H9 (cell line): ENCODE data around the gene TARM1. TPM values are rescaled to one million over a fixed set of nuclear protein-coding genes. Genes with fewer than 3 reads are reported as not detected.

ENCODE experiments used
- DNase-seq: peaks from one replicate; pipeline ENCODE4 v3.0.0-alpha.2; 2017
- H2AFZ ChIP-seq: one replicate; pipeline ENCODE4 v1.6.1; 2013; ENCODE audit warnings: mild to moderate bottlenecking, low read length, control low read depth, moderate library complexity
- H2AK5ac ChIP-seq: 2 replicates; pipeline ENCODE4 v1.6.1; 2013; ENCODE audit warnings: low read length, control low read depth, mixed read lengths; ENCODE audit not compliant: insufficient read length
- H2BK120ac ChIP-seq: one replicate; pipeline ENCODE4 v1.6.1; 2013; ENCODE audit warnings: low read depth, mild to moderate bottlenecking, low read length, control low read depth, inconsistent platforms; ENCODE audit not compliant: poor library complexity, severe bottlenecking
- H2BK12ac ChIP-seq: 2 replicates; pipeline ENCODE4 v1.6.1; 2013; ENCODE audit warnings: low read length, control low read depth, mixed read lengths, low read depth; ENCODE audit not compliant: insufficient read length
- H2BK15ac ChIP-seq: 2 replicates; pipeline ENCODE4 v1.6.1; 2013; ENCODE audit warnings: low read depth, low read length, control low read depth
- H2BK20ac ChIP-seq: one replicate; pipeline ENCODE4 v1.6.1; 2013; ENCODE audit warnings: low read depth, mild to moderate bottlenecking, low read length, control low read depth, inconsistent platforms; ENCODE audit not compliant: poor library complexity, severe bottlenecking
- H2BK5ac ChIP-seq: 2 replicates; pipeline ENCODE4 v1.6.1; 2013; ENCODE audit warnings: low read length, control low read depth, mixed read lengths; ENCODE audit not compliant: insufficient read length
- H3K14ac ChIP-seq: 2 replicates; pipeline ENCODE4 v1.6.1; 2013; ENCODE audit warnings: low read length, control low read depth; ENCODE audit not compliant: insufficient read depth
- H3K18ac ChIP-seq: 2 replicates; pipeline ENCODE4 v1.6.1; 2013; ENCODE audit warnings: low read depth, mild to moderate bottlenecking, mixed read lengths, low read length, control low read depth; ENCODE audit not compliant: insufficient read length
- H3K23ac ChIP-seq: 2 replicates; pipeline ENCODE4 v1.6.1; 2013; ENCODE audit warnings: low read length, control low read depth, mixed read lengths, low read depth; ENCODE audit not compliant: insufficient read length
- H3K23me2 ChIP-seq: 2 replicates; pipeline ENCODE4 v1.6.1; 2013; ENCODE audit warnings: low read depth, mild to moderate bottlenecking, mixed read lengths, low read length, control low read depth; ENCODE audit not compliant: insufficient read length, poor library complexity, severe bottlenecking
- H3K27ac ChIP-seq: 2 replicates; pipeline ENCODE4 v1.5.1; 2013; ENCODE audit warnings: low read length, control low read depth, mixed read lengths, low read depth; ENCODE audit not compliant: insufficient read length
- H3K27me3 ChIP-seq: 2 replicates; pipeline ENCODE4 v1.6.1; 2013; ENCODE audit warnings: low read length, control low read depth, inconsistent platforms; ENCODE audit not compliant: insufficient read depth
- H3K4ac ChIP-seq: 2 replicates; pipeline ENCODE4 v1.6.1; 2013; ENCODE audit warnings: low read depth, mild to moderate bottlenecking, control low read depth, inconsistent platforms, low read length, moderate library complexity
- H3K4me1 ChIP-seq: 2 replicates; pipeline ENCODE4 v1.6.1; 2013; ENCODE audit warnings: low read length, control low read depth, inconsistent platforms; ENCODE audit not compliant: insufficient read depth
- H3K4me2 ChIP-seq: 2 replicates; pipeline ENCODE4 v1.6.1; 2013; ENCODE audit warnings: low read length, control low read depth, mixed read lengths; ENCODE audit not compliant: insufficient read length, insufficient read depth
- H3K56ac ChIP-seq: 2 replicates; pipeline ENCODE4 v1.6.1; 2013; ENCODE audit warnings: low read depth, mild to moderate bottlenecking, mixed read lengths, low read length, control low read depth; ENCODE audit not compliant: insufficient read length
- H3K79me1 ChIP-seq: 2 replicates; pipeline ENCODE4 v1.6.1; 2013; ENCODE audit warnings: low read depth, mild to moderate bottlenecking, moderate library complexity, low read length, control low read depth, inconsistent platforms; ENCODE audit not compliant: insufficient read depth, poor library complexity, severe bottlenecking
- H3K79me2 ChIP-seq: 2 replicates; pipeline ENCODE4 v1.6.1; 2013; ENCODE audit warnings: low read length, control low read depth, inconsistent platforms; ENCODE audit not compliant: insufficient read depth
- H3K9ac ChIP-seq: 2 replicates; pipeline ENCODE4 v1.6.1; 2013; ENCODE audit warnings: low read length, control low read depth, mixed read lengths; ENCODE audit not compliant: insufficient read length; ENCODE audit errors: extremely low read depth
- H3K9me3 ChIP-seq: one replicate; pipeline ENCODE4 v1.6.1; 2013; ENCODE audit warnings: low read depth, low read length, inconsistent platforms; ENCODE audit not compliant: control insufficient read depth
- H3T11ph ChIP-seq: one replicate; pipeline ENCODE4 v1.6.1; 2013; ENCODE audit warnings: mild to moderate bottlenecking, low read length, control low read depth, inconsistent platforms
- H4K20me1 ChIP-seq: one replicate; pipeline ENCODE4 v1.6.1; 2013; ENCODE audit not compliant: control insufficient read depth, insufficient read length, insufficient read depth
- H4K5ac ChIP-seq: 2 replicates; pipeline ENCODE4 v1.6.1; 2013; ENCODE audit warnings: low read depth, mild to moderate bottlenecking, mixed read lengths, low read length, control low read depth; ENCODE audit not compliant: insufficient read length
- H4K8ac ChIP-seq: replicated peaks from 2 replicates; pipeline ENCODE4 v1.6.1; 2013; ENCODE audit warnings: low read length, control low read depth, mixed read lengths, low read depth; ENCODE audit not compliant: insufficient read length
- H4K91ac ChIP-seq: 2 replicates; pipeline ENCODE4 v1.6.1; 2013; ENCODE audit warnings: low read depth, mild to moderate bottlenecking, moderate library complexity, mixed read lengths, low read length, control low read depth; ENCODE audit not compliant: insufficient read length
- H3K27ac Mint-ChIP-seq, 3 experiments: 2 replicates in 2 of 3; 3 replicates in 1 of 3; pipeline ENCODE4 v1.8.0; 2020 to 2021; ENCODE audit warnings: mixed read lengths in 3 of 3, mild to moderate bottlenecking in 1 of 3, moderate library complexity in 1 of 3
- H3K27me3 Mint-ChIP-seq: 2 replicates; pipeline ENCODE4 v1.8.0; 2021; ENCODE audit warnings: low read depth, mild to moderate bottlenecking, moderate library complexity, mixed read lengths
- H3K36me3 Mint-ChIP-seq, 3 experiments: 2 replicates in 2 of 3; 3 replicates in 1 of 3; pipeline ENCODE4 v1.8.0; 2020 to 2021; ENCODE audit warnings: low read depth in 3 of 3, mixed read lengths in 3 of 3; ENCODE audit not compliant: insufficient read depth in 1 of 3
- H3K4me1 Mint-ChIP-seq, 2 experiments: 2 replicates each; pipeline ENCODE4 v1.8.0; 2020; ENCODE audit warnings: mixed read lengths in 2 of 2
- H3K4me3 Mint-ChIP-seq, 2 experiments: 2 replicates in 1 of 2; 3 replicates in 1 of 2; pipeline ENCODE4 v1.8.0; 2020 to 2021; ENCODE audit warnings: mild to moderate bottlenecking in 2 of 2, mixed read lengths in 2 of 2, moderate library complexity in 1 of 2
- H3K9me3 Mint-ChIP-seq, 2 experiments: 2 replicates in 1 of 2; 3 replicates in 1 of 2; pipeline ENCODE4 v1.8.0; 2020; ENCODE audit warnings: mild to moderate bottlenecking in 2 of 2, mixed read lengths in 2 of 2, moderate library complexity in 1 of 2
- CTCF ChIP-seq: fragments of 200-600 bp; sonication (generic); conservative IDR thresholded peaks from 3 replicates; pipeline ENCODE4 v1.8.0; 2021; ENCODE audit warnings: antibody characterized with exemption, mild to moderate bottlenecking
- WGBS: extraction: QIAGEN DNeasy Blood & Tissue Kit; methylation state at CpG from one replicate; pipeline ENCODE4 v1.1.7; 2013; ENCODE audit warnings: missing lambda C conversion rate, low lambda C conversion rate, mixed read lengths; ENCODE audit not compliant: insufficient read length; ENCODE audit errors: extremely low coverage; 5-methylcytosine and 5-hydroxymethylcytosine counted together
- total RNA-seq: library from RNA; stranded (reverse); gene quantifications from 2 replicates; pipeline ENCODE4 v1.2.1, GENCODE V29; 2021

Gene TARM1
- total RNA-seq, 1 experiment from 2014 or later = not detected

DNA sequence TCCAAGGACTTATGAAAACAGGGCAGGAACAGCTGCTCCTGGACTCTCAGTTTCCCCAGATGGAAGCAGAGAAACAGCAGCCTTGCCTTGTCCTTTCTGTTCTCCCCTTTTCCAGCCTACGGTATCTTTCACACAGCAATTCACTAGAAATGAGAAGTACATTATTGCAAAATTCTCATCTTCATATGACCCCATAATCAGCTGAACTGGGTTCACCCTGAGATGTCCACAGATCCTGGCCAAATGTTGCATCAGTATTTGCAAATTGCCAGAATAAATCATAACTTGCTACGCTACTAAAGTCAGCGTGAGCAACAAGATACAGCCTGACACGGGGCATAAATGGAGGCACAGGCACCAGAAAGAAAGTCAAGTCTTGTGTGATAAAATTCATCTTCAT lies 33.5 kb downstream of the TARM1 start:
- Histone ChIP-seq H3K18ac (no peak overlapping the region), H2BK12ac (no peak overlapping the region), H3K14ac (no peak overlapping the region), H3K4ac (no peak overlapping the region), H4K5ac (no peak overlapping the region), H4K20me1 (no peaks in the 10 kb centered on the region), H3K27ac (no peak overlapping the region), H3K79me1 (no peaks in the 10 kb centered on the region), H3T11ph (no peak overlapping the region), H3K23me2 (no peaks in the 10 kb centered on the region), H3K56ac (no peak overlapping the region), H3K4me2 (no peak overlapping the region), H2BK15ac (no peak overlapping the region), H2BK5ac (no peak overlapping the region), H3K4me1 (no peaks in the 10 kb centered on the region), H4K8ac (no peak overlapping the region), H4K91ac (no peak overlapping the region), H3K27me3 (no peaks in the 10 kb centered on the region), H2AFZ (no peak overlapping the region), H2BK20ac (no peak overlapping the region), H2AK5ac (no peak overlapping the region), H3K23ac (no peak overlapping the region), H3K79me2 (no peaks in the 10 kb centered on the region), H2BK120ac (no peak overlapping the region), H3K9ac (no peak overlapping the region), H3K9me3 (no peaks in the 10 kb centered on the region)
- no peak for DNase-seq
- no peak overlapping the region; a peak in 1 of 5 replicates for H3K4me3 Mint-ChIP-seq
- peaks cover 0 to 3% of the 10 kb centered on the region in 2 experiments; a peak in 1 of 5 replicates for H3K9me3 Mint-ChIP-seq
- H3K4me1 Mint-ChIP-seq = no peaks in the 10 kb centered on the region
- WGBS = no CpG with 5 or more reads among the region's 4 CpGs
- no peaks in the 10 kb centered on the region for H3K36me3 Mint-ChIP-seq
- H3K27me3 Mint-ChIP-seq = peaks cover 10% of the 10 kb centered on the region; the same call in 1 of the 2 replicates
- no peak for TF ChIP-seq CTCF
- H3K27ac Mint-ChIP-seq = peak overlapping the region in 1 of 3 experiments; percentile 63; a peak in 1 of 7 replicates
